Measurements from ENCODE around the gene LSM10. TPM values are rescaled to one million over a fixed set of nuclear protein-coding genes. Genes with fewer than 3 reads are reported as not detected.
A peak's percentile ranks its signal among the peaks of the same experiment; 100 is the strongest.

LSM10 gene
- total RNA-seq, 2 donors from 2014 or later: 37.5 to 45.6 TPM

- no peak for TF ChIP-seq CTCF (conservative IDR thresholded peaks at IDR 0.05)
- Mint-ChIP-seq H3K27me3 (ENCODE audit: insufficient read depth) (no peaks in the 10 kb centered on the region), H3K4me3 (no peak overlapping the region), H3K4me1 (peaks cover 12% of the 10 kb centered on the region), H3K36me3 (ENCODE audit: low read depth) (peaks cover 7% of the 10 kb centered on the region), H3K9me3 (no peaks in the 10 kb centered on the region), H3K27ac (peak overlapping the region; percentile 77)
- no peak for DNase-seq
- Histone ChIP-seq H3K4me1 (ENCODE audit: control insufficient read depth, insufficient read depth, low read length) (peaks cover 2% of the 10 kb centered on the region), H3K4me3 (ENCODE audit: low read length) (no peak overlapping the region), H3K27ac (ENCODE audit: low read depth, low read length) (no peak overlapping the region), H3K9ac (ENCODE audit: extremely low read depth, low read length, poor library complexity, severe bottlenecking) (no peak overlapping the region), H3K36me3 (ENCODE audit: control insufficient read depth, insufficient read depth, low read length) (no peaks in the 10 kb centered on the region), H3K27me3 (ENCODE audit: control insufficient read depth, insufficient read depth, low read length, poor library complexity, severe bottlenecking) (no peaks in the 10 kb centered on the region), H3K9me3 (ENCODE audit: control insufficient read depth, low read length) (no peaks in the 10 kb centered on the region)
- 80 to 94% methylated on average over 3 of the region's 3 CpGs for WGBS, 2 experiments (ENCODE audit: insufficient coverage in 1 of 2, insufficient read length in 1 of 2)
Observed at GRCh38 chr1:36440646-36441045, 42.9 kb upstream of the LSM10 start.

- TF ChIP-seq CTCF (conservative IDR thresholded peaks at IDR 0.05): no peak
- no peak overlapping the region for H3K4me3 Mint-ChIP-seq
- Histone ChIP-seq H3K9ac (ENCODE audit: extremely low read depth, low read length, poor library complexity, severe bottlenecking) (no peak overlapping the region), H3K4me3 (ENCODE audit: low read length) (no peak overlapping the region), H3K27ac (ENCODE audit: low read depth, low read length) (no peak overlapping the region), H3K36me3 (ENCODE audit: control insufficient read depth, insufficient read depth, low read length) (no peaks in the 10 kb centered on the region), H3K9me3 (ENCODE audit: control insufficient read depth, low read length) (no peaks in the 10 kb centered on the region), H3K4me1 (ENCODE audit: control insufficient read depth, insufficient read depth, low read length) (peaks cover 2% of the 10 kb centered on the region), H3K27me3 (ENCODE audit: control insufficient read depth, insufficient read depth, low read length, poor library complexity, severe bottlenecking) (no peaks in the 10 kb centered on the region)
- H3K27ac Mint-ChIP-seq: peak overlapping the region; percentile 77
- H3K36me3 Mint-ChIP-seq (ENCODE audit: low read depth): peaks cover 7% of the 10 kb centered on the region
- peaks cover 12% of the 10 kb centered on the region for H3K4me1 Mint-ChIP-seq
- H3K27me3 Mint-ChIP-seq (ENCODE audit: insufficient read depth): no peaks in the 10 kb centered on the region
- no peak for DNase-seq
- no peaks in the 10 kb centered on the region for H3K9me3 Mint-ChIP-seq
- 63 to 65% methylated on average over 2 to 3 of the region's 3 CpGs for WGBS, 2 experiments (ENCODE audit: insufficient coverage in 1 of 2, insufficient read length in 1 of 2)
Observed at GRCh38 chr1:36440044-36440443, 42.3 kb upstream of the LSM10 start.

- no peaks in the 10 kb centered on the region for H3K27me3 Mint-ChIP-seq (ENCODE audit: insufficient read depth)
- peaks cover 12% of the 10 kb centered on the region for H3K4me1 Mint-ChIP-seq
- H3K9ac ChIP-seq (ENCODE audit: extremely low read depth, low read length, poor library complexity, severe bottlenecking): no peak overlapping the region
- H3K4me3 Mint-ChIP-seq: no peak overlapping the region
- no peak for TF ChIP-seq CTCF (conservative IDR thresholded peaks at IDR 0.05)
- no peak for DNase-seq
- 93 to 94% methylated on average over 3 to 4 of the region's 4 CpGs for WGBS, 2 experiments (ENCODE audit: insufficient coverage in 1 of 2, insufficient read length in 1 of 2)
- H3K9me3 ChIP-seq (ENCODE audit: control insufficient read depth, low read length): no peaks in the 10 kb centered on the region
- H3K4me3 ChIP-seq (ENCODE audit: low read length): no peak overlapping the region
- H3K36me3 Mint-ChIP-seq (ENCODE audit: low read depth): peaks cover 7% of the 10 kb centered on the region
- no peak overlapping the region for H3K27ac ChIP-seq (ENCODE audit: low read depth, low read length)
- H3K4me1 ChIP-seq (ENCODE audit: control insufficient read depth, insufficient read depth, low read length): peaks cover 2% of the 10 kb centered on the region
- no peaks in the 10 kb centered on the region for H3K36me3 ChIP-seq (ENCODE audit: control insufficient read depth, insufficient read depth, low read length)
- H3K9me3 Mint-ChIP-seq: no peaks in the 10 kb centered on the region
- H3K27me3 ChIP-seq (ENCODE audit: control insufficient read depth, insufficient read depth, low read length, poor library complexity, severe bottlenecking): no peaks in the 10 kb centered on the region
- no peak overlapping the region for H3K27ac Mint-ChIP-seq
Observed at GRCh38 chr1:36438715-36439114, 41.0 kb upstream of the LSM10 start.

Measured in endodermal cell (in vitro differentiated cells).